GM18498 (cell line): ENCODE data around the gene ELAVL1.
"Not testable (repeated sequence)": the region's sequence is repeated elsewhere in the genome, so short reads cannot be mapped to it uniquely, and the experiment has no call there.

Experiments
- ATAC-seq: cut with Tn5 transposase; IDR thresholded peaks from one replicate; pipeline ENCODE4 v1.9.1; 2021; ENCODE audit warnings: mild to moderate bottlenecking, moderate library complexity; ENCODE audit not compliant: unreplicated experiment

Gene ELAVL1

GRCh38 chr19:7924651-7925170 lies 80.7 kb downstream of the ELAVL1 start:
- ATAC-seq: no peak

DNA sequence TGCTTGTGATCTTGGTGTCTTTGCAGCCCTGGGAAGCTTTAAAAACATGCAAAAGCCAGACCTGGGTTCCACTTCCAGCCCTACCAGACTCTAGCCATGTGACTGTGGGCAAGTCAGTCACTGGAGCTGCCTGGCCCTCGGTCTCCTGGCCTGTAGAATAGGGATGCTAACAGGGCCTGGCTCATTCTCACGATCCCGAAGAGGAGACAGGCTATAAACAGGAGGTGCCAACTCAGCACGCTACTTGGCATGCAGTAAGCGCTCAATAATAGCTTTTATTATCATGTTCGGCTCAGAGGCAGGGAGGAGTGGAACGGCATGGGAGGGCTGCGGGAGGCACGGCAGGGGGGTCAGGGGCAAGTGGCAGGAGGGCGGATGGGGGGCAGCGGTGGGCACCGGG lies 81.2 kb downstream of the ELAVL1 start:
- no peak for ATAC-seq

DNA sequence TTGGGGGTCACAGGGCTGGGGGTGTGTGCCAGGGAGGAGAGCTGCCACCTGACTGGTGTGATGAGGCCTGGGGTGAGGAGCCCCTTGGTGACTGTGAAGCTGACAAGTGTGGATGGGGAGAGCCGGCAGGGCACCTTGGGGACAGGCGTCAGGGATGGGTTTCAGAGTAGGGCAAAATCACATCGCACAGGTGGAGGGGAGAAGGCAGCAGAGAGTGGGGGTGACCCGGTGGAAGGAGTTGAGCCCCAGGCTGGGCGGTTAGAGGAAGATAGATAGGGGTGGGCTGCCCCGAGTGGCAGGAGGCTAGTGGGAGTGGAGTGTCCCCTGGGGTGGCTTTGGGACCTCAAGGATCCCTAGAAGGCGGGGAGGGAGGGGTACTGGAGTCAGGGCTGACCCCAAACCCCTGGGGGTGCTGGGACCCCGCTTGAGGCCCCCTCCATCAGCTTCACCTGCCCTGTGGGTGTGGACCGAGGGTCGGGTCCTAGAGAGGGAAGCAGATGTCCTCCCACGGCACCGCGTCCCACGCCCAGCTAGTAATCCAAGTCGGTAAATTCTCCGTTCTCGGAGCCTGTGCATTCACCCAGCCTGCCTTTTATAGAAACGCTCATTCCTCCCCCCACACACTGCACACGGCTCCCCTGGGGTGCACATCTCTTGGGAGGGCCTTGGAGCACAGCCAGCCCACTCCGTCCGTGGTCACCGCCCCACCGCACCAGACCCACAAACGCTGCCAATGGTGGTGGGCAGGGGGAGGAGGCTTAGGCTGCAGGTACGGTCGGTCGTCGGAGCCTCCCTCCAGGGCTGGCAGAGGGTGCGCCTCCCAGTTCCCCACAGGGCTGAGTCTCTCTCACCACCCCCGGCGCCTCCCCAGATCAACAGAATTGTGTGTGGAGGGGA lies 81.9 kb downstream of the ELAVL1 start:
- no peak for ATAC-seq

DNA sequence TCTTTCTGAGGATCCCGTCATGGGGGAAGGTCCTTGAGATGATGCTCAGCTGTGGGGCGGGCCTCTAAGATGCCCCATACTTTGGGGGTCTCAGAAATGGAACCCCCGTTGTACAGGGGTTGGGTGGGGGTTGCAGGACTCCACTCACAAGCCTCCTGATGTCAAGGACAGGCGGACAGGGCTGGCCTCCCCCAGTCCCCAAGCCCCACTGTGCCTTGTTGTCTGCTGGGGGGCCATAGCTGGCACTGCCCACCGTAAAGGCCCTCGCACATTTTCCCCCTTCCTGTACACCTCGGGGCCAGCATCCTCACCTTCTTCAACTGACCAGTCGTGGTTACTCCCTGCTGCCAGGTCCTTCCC lies 82.6 kb downstream of the ELAVL1 start:
- no peak for ATAC-seq

- no peak for ATAC-seq
These were observed 83.2 kb downstream of the ELAVL1 start for GRCh38 chr19:7921967-7922835.

- no peak for ATAC-seq
These were observed 84.0 kb downstream of the ELAVL1 start for GRCh38 chr19:7921302-7921966.

DNA sequence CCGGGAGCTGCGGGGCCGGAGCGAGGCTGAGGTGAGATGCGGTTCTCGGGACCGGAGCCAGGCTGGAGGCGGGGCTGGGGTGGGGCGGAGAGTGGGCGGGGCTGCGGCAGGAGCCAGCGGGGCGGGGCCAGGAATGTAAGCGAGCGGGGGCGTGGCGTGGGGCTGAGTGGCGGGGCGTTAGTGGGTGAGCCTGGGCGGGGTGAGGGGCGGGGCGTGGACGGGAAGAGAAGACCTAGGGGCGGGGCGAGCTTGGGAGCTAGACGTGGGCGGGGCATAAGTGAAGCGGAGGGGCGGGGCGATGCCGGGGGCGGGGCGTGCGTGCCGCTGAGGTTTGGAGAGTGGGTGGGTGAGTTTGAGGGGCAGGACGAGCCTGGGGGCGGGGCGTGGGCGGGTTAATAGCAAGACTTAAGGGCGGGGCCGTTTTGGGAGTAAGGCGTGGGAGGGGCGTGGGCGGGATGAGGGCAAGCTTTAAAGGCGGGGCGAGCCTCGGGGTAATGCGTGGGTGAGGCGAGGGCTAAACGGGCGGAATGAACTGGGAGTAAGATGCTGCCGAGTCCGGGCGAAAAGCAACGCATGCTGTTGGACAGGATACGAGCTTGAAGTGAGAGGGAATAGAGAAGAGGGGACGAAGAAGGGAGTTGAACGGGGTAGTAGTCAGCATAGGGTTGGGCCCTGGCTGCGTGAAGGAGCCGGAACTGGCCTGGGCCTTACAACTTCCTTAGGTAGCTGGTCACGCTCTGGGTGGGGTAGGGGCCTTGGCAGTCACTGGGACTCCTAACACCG lies 84.7 kb downstream of the ELAVL1 start:
- ATAC-seq: peak; percentile 46

DNA sequence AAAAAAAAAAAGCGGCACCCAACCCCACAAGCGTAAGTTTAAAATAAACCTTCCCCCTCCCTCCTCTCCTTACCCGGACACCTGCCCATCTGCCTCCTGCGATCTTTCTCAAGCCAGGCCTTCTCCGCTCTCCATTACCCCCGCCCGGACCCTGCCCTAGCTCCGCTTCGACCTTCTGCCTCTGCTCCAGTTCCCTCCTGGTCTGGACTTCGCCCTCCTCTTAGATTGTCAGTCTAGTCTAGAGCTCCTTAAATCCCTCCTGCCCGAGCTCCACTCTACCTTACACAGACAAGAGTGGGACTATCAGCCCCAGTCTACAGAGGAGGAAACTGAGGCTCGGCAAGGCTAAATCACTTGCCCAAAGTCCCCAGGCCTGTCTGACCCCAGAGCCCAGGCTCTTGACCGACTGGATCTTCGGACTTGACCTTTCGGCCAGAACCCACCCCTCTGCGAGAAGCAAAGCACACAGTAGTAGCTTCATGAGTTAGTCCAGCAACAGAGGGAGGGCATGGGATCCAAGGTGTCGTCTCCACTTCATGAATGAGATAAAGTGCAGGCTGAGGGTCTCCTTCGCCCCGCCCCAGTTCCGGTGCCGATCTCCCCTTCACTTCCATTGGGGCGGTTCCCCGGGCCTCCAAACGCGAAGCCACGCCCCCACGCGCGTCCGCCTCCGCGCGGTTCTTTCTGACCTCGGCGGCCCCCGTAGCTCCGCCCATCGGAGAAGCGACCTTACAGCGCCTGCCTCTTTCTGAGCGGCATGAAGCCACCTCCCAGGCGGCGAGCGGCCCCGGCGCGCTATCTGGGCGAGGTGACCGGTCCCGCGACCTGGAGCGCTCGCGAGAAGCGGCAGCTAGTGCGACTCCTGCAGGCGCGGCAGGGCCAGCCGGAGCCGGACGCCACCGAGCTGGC lies 85.6 kb downstream of the ELAVL1 start, which contains the start of gene SNAPC2:
SNAPC2 (plus strand) TSS at position 729 of the 909 bp plus-strand sequence; CDS start at position 758, 29 bp downstream.
- peak; percentile 70 for ATAC-seq

GRCh38 chr19:7918615-7919421 lies 86.6 kb downstream of the ELAVL1 start:
- ATAC-seq: no peak

DNA sequence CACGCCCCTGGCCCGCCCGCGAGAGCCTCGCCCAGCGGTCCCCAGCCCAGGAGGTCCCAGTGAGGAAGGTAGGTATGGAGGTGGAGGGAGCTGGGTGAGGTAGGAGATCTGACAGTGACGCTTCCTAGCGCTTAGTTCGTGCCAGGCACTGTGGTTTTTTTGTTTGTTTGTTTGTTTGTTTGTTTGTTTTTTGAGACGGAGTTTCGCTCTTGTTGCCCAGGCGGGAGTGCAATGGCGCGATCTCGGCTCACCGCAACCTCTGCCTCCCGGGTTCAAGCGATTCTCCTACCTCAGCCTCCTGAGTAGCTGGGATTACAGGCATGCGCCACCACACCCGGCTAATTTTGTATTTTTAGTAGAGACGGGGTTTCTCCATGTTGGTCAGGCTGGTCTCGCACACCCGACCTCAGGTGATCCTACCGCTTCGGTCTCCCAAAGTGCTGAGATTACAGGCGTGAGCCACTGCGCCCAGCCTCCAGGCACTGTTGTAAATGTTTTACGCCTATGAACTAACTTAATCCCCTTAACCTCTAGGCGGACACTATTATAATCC lies 87.3 kb downstream of the ELAVL1 start:
- not testable (repeated sequence) for ATAC-seq

GRCh38 chr19:7917267-7918061 lies 88.0 kb downstream of the ELAVL1 start:
- ATAC-seq: no peak

DNA sequence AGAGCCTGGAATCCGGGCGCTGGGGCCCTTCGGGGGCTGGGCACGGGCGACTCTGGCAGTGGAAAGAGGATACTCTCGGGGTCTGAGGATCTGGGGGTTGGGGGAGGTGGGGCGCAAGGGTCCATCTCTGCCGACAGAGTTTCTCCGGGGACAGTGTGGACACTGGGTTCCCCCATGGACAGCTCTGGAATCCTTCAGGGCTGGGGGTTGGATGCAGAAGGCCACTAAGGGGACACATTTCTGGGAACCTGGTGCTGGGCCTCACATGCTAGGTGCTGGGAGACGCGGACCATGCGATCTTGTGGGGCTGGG lies 88.5 kb downstream of the ELAVL1 start:
- no peak for ATAC-seq

- no peak for ATAC-seq
These were observed 89.1 kb downstream of the ELAVL1 start for GRCh38 chr19:7916103-7916954.

- ATAC-seq: no peak
These were observed 90.0 kb downstream of the ELAVL1 start for GRCh38 chr19:7915250-7916102.

DNA sequence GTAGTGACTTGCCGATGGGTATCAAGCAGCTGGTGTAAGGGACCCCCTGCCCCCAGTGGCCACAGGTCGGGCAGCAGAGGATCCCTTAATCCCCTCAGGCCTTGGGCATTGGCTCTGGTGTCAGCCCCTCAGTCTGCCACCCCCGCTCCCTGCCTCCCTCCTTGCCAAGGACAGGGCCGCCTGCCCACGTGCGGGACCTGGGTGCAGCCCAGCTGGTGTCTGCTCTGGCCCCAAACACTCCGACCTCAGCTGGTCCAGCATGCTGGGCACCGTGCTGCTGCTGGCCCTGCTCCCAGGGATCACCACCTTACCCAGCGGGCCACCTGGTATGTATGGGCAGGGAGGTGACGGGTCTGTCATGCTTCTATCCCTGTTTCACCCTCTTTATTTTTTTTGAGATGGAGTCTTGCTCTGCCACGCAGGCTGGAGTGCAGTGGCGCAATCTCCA lies 90.8 kb downstream of the ELAVL1 start, which contains the start of gene TGFBR3L:
TGFBR3L (plus strand) TSS at position 233 of the 448 bp plus-strand sequence.
- ATAC-seq: no peak
